A673 (cell line): ENCODE measurements around the gene PIAS4.

Experiments
- EZH2 ChIP-seq: fragments of 200-600 bp; sonication (generic); IDR thresholded peaks from 2 replicates; pipeline ENCODE4 v1.6.1; 2017; ENCODE audit warnings: borderline replicate concordance, low read depth, mild to moderate bottlenecking, mixed read lengths, antibody characterized with exemption, low read length; ENCODE audit not compliant: poor library complexity, severe bottlenecking
- TF ChIP-seq, protein P1 (sequence below): fragments of 300-800, 200-600 bp; sonication (generic); conservative IDR thresholded peaks from 2 replicates; pipeline ENCODE4 v1.5.1; 2017; ENCODE audit warnings: low read depth, mild to moderate bottlenecking, antibody characterized with exemption, low read length, moderate library complexity, mixed read lengths

DNA sequence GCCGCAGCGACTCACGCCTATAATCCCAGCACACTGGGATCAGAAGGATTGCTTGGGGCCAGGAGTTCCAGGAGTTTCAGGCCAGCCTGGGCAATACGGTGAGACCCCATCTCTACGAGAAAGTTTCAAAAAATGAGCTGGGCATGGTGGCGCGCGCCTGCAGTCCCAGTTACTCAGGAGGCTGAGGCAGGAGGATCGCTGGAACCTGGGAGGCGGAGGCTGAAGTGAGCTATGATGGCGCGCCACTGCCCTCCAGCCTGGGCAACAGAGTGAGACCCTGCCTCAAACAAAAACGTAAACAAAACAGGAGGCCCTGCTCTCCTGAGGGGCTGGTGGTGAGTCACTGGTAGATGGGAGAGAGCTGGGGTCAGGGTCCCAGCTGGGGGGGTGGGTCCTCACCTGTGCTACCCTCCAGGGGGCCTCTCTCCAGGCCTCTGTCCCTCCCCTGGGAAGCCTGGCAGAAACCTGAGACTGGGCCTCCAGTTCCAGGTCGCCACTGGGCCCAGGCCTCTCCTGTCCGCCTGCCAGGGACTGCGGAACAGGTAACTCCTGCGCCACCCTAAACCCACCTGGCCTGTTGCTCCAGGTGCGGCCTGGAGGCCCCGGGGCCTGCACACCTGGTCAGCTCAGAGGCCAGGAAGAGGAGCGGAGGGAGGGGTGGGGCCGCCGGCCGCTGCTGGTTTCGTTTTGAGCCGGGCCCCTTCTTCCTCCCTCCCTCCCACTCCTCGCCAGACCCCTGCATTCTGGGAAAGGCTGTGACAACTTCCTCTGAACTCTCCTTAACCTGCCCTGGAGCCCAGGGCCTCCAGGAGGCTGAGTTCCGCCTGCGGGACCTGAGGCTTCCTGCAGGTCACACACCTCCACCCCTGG, 76.4 kb downstream of the PIAS4 start:
- TF ChIP-seq, protein P1, sequence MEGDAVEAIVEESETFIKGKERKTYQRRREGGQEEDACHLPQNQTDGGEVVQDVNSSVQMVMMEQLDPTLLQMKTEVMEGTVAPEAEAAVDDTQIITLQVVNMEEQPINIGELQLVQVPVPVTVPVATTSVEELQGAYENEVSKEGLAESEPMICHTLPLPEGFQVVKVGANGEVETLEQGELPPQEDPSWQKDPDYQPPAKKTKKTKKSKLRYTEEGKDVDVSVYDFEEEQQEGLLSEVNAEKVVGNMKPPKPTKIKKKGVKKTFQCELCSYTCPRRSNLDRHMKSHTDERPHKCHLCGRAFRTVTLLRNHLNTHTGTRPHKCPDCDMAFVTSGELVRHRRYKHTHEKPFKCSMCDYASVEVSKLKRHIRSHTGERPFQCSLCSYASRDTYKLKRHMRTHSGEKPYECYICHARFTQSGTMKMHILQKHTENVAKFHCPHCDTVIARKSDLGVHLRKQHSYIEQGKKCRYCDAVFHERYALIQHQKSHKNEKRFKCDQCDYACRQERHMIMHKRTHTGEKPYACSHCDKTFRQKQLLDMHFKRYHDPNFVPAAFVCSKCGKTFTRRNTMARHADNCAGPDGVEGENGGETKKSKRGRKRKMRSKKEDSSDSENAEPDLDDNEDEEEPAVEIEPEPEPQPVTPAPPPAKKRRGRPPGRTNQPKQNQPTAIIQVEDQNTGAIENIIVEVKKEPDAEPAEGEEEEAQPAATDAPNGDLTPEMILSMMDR = no peak
- TF ChIP-seq EZH2 = no peak
